HFFc6 (cell line): ENCODE results near the gene ATP13A5. TPM values are rescaled to one million over a fixed set of nuclear protein-coding genes. Genes with fewer than 3 reads are reported as not detected.

Experiments
- DNase-seq: peaks from one replicate; pipeline ENCODE4 v3.0.0-alpha.2; 2018
- H3K27ac Mint-ChIP-seq: 2 replicates; pipeline ENCODE4 v1.8.0; 2020; ENCODE audit warnings: mild to moderate bottlenecking, mixed read lengths
- H3K27me3 Mint-ChIP-seq: 2 replicates; pipeline ENCODE4 v1.8.0; 2021; ENCODE audit warnings: mild to moderate bottlenecking, moderate library complexity, mixed read lengths; ENCODE audit not compliant: insufficient read depth
- H3K36me3 Mint-ChIP-seq: 2 replicates; pipeline ENCODE4 v1.8.0; 2021; ENCODE audit warnings: low read depth, mixed read lengths
- H3K4me1 Mint-ChIP-seq: 2 replicates; pipeline ENCODE4 v1.8.0; 2020; ENCODE audit warnings: low read depth, mixed read lengths
- H3K4me3 Mint-ChIP-seq: 2 replicates; pipeline ENCODE4 v1.8.0; 2020; ENCODE audit warnings: mild to moderate bottlenecking, moderate library complexity, mixed read lengths
- H3K9me3 Mint-ChIP-seq: 2 replicates; pipeline ENCODE4 v1.8.0; 2020; ENCODE audit warnings: mild to moderate bottlenecking, mixed read lengths
- CTCF ChIP-seq: fragments of 200-600 bp; sonication (generic); IDR thresholded peaks from 2 replicates; pipeline ENCODE4 v1.5.0; 2021; ENCODE audit warnings: antibody characterized with exemption, mild to moderate bottlenecking
- total RNA-seq, 6 experiments: library from RNA; stranded (reverse); fragmentation: NEBNext Ultra II Directional; extraction: Animal tissue kit (Norgen Biotek cat#: 25700); gene quantifications; 2 replicates in 1 of 6; 3 replicates in 5 of 6; pipeline ENCODE4 v1.2.3, GENCODE V29; 2021

Gene ATP13A5
- total RNA-seq, 6 experiments from 2014 or later, result not detected

GRCh38 chr3:193231201-193231600 lies 147.4 kb downstream of the ATP13A5 start:
- no peaks in the 10 kb centered on the region for H3K27me3 Mint-ChIP-seq

GRCh38 chr3:193230610-193231009 lies 147.9 kb downstream of the ATP13A5 start:
- Mint-ChIP-seq H3K4me3 (no peak overlapping the region), H3K27me3 (no peaks in the 10 kb centered on the region), H3K36me3 (no peaks in the 10 kb centered on the region; the same call in 1 of the 2 replicates), H3K27ac (no peak overlapping the region), H3K9me3 (peaks cover 38% of the 10 kb centered on the region), H3K4me1 (no peaks in the 10 kb centered on the region)
- DNase-seq, result no peak
- TF ChIP-seq CTCF, result no peak

More at GRCh38 chr3:193231201-193231600, 147.4 kb downstream of the ATP13A5 start:
- Mint-ChIP-seq H3K4me1 (no peaks in the 10 kb centered on the region), H3K27ac (no peak overlapping the region), H3K36me3 (no peaks in the 10 kb centered on the region; the same call in 1 of the 2 replicates), H3K9me3 (peaks cover 32% of the 10 kb centered on the region), H3K4me3 (no peak overlapping the region)
- DNase-seq, result no peak
- TF ChIP-seq CTCF, result no peak

- no peaks in the 10 kb centered on the region for H3K27me3 Mint-ChIP-seq
- no peaks in the 10 kb centered on the region for H3K4me1 Mint-ChIP-seq
- H3K27ac Mint-ChIP-seq, result no peak overlapping the region
- peaks cover 44% of the 10 kb centered on the region for H3K9me3 Mint-ChIP-seq
- no peak for DNase-seq
- TF ChIP-seq CTCF, result no peak
- no peaks in the 10 kb centered on the region; the same call in 1 of the 2 replicates for H3K36me3 Mint-ChIP-seq
- H3K4me3 Mint-ChIP-seq, result no peak overlapping the region
Observed at GRCh38 chr3:193229851-193230420, 148.6 kb downstream of the ATP13A5 start.

- no peak overlapping the region for H3K27ac Mint-ChIP-seq
Observed at GRCh38 chr3:193228206-193228605, 150.3 kb downstream of the ATP13A5 start.

GRCh38 chr3:193225302-193226125 lies 153.0 kb downstream of the ATP13A5 start:
- Mint-ChIP-seq H3K27ac (no peak overlapping the region), H3K4me1 (no peaks in the 10 kb centered on the region), H3K36me3 (no peaks in the 10 kb centered on the region; the same call in 1 of the 2 replicates), H3K4me3 (no peak overlapping the region), H3K27me3 (no peaks in the 10 kb centered on the region), H3K9me3 (peaks cover 32% of the 10 kb centered on the region)
- no peak for TF ChIP-seq CTCF
- DNase-seq, result no peak

More at GRCh38 chr3:193228206-193228605, 150.3 kb downstream of the ATP13A5 start:
- Mint-ChIP-seq H3K4me1 (no peaks in the 10 kb centered on the region), H3K4me3 (no peak overlapping the region), H3K9me3 (peaks cover 44% of the 10 kb centered on the region), H3K27me3 (no peaks in the 10 kb centered on the region), H3K36me3 (no peaks in the 10 kb centered on the region; the same call in 1 of the 2 replicates)
- no peak for DNase-seq
- TF ChIP-seq CTCF, result no peak

Other genes starting within 250 kb of the ATP13A5 start
- gene PLAAT1, start 137.5 kb downstream of the ATP13A5 start, total RNA-seq, result not detected
- gene ATP13A4, start 176.1 kb upstream of the ATP13A5 start, total RNA-seq, result not detected
- 10 to 100 TPM; 55.7 to 69.0 (median 64.9) TPM for gene OPA1, start 214.5 kb upstream of the ATP13A5 start, total RNA-seq